ENCODE data around the gene TLX2.

Gene TLX2

GRCh38 chr2:74497777-74498499 is 16.3 kb upstream of the TLX2 start:
- Histone ChIP-seq H3K4me2 (ENCODE audit: low read length) (peak overlapping the region; percentile 7), H3K79me2 (no peaks in the 10 kb centered on the region), H3K36me3 (ENCODE audit: control insufficient read depth, insufficient read depth, low read length) (no peaks in the 10 kb centered on the region), H3K4me1 (peaks cover 10% of the 10 kb centered on the region), H3K27ac (no peak overlapping the region), H3K4me3 (ENCODE audit: low read depth, low read length) (no peak overlapping the region), H2AFZ (no peak overlapping the region), H3K9ac (no peak overlapping the region), H3K9me3 (ENCODE audit: control insufficient read depth, low read length) (no peaks in the 10 kb centered on the region), H3K27me3 (ENCODE audit: control insufficient read depth, insufficient read depth, low read length) (no peaks in the 10 kb centered on the region)
- TF ChIP-seq CTCF (IDR thresholded peaks at IDR 0.05): no peak

GRCh38 chr2:74498500-74499266 is 15.6 kb upstream of the TLX2 start:
- no peak overlapping the region for H3K4me3 ChIP-seq (ENCODE audit: low read depth, low read length)
- no peaks in the 10 kb centered on the region for H3K79me2 ChIP-seq
- H3K36me3 ChIP-seq (ENCODE audit: control insufficient read depth, insufficient read depth, low read length): no peaks in the 10 kb centered on the region
- H3K4me2 ChIP-seq (ENCODE audit: low read length): peak overlapping the region; percentile 36
- H3K27me3 ChIP-seq (ENCODE audit: control insufficient read depth, insufficient read depth, low read length): no peaks in the 10 kb centered on the region
- TF ChIP-seq CTCF (IDR thresholded peaks at IDR 0.05): no peak
- no peak overlapping the region for H3K9ac ChIP-seq
- peaks cover 10% of the 10 kb centered on the region for H3K4me1 ChIP-seq
- no peak overlapping the region for H2AFZ ChIP-seq
- no peak overlapping the region for H3K27ac ChIP-seq
- no peaks in the 10 kb centered on the region for H3K9me3 ChIP-seq (ENCODE audit: control insufficient read depth, low read length)

- Histone ChIP-seq H3K27ac (no peak within 1 kb of the TSS), H3K79me2 (no peaks in the 10 kb centered on the region), H2AFZ (peak within 1 kb of the TSS; percentile 35), H3K27me3 (ENCODE audit: control insufficient read depth, insufficient read depth, low read length) (no peaks in the 10 kb centered on the region), H3K4me1 (peaks cover 10% of the 10 kb centered on the region), H3K4me3 (ENCODE audit: low read depth, low read length) (no peak within 1 kb of the TSS), H3K36me3 (ENCODE audit: control insufficient read depth, insufficient read depth, low read length) (no peaks in the 10 kb centered on the region), H3K4me2 (ENCODE audit: low read length) (peak within 1 kb of the TSS; percentile 36), H3K9ac (no peak within 1 kb of the TSS), H3K9me3 (ENCODE audit: control insufficient read depth, low read length) (no peaks in the 10 kb centered on the region)
- no peak for TF ChIP-seq CTCF (IDR thresholded peaks at IDR 0.05)
Observed at GRCh38 chr2:74499267-74499939, 14.8 kb upstream of the TLX2 start, which contains the start of gene LBX2. Gene LBX2, minus strand, starts transcription at chr2:74499603. Its CDS starts 66 bp downstream, at chr2:74499537.

- H3K79me2 ChIP-seq: no peaks in the 10 kb centered on the region
- H3K36me3 ChIP-seq (ENCODE audit: control insufficient read depth, insufficient read depth, low read length): no peaks in the 10 kb centered on the region
- H3K9me3 ChIP-seq (ENCODE audit: control insufficient read depth, low read length): no peaks in the 10 kb centered on the region
- H3K4me1 ChIP-seq: peaks cover 10% of the 10 kb centered on the region
- H3K27me3 ChIP-seq (ENCODE audit: control insufficient read depth, insufficient read depth, low read length): no peaks in the 10 kb centered on the region
- H3K4me2 ChIP-seq (ENCODE audit: low read length): no peak overlapping the region
- H3K9ac ChIP-seq: no peak overlapping the region
- H3K27ac ChIP-seq: no peak overlapping the region
- TF ChIP-seq CTCF (IDR thresholded peaks at IDR 0.05): no peak
- H2AFZ ChIP-seq: no peak overlapping the region
- no peak overlapping the region for H3K4me3 ChIP-seq (ENCODE audit: low read depth, low read length)
Observed at GRCh38 chr2:74499940-74500577, 14.2 kb upstream of the TLX2 start.

All from parathyroid adenoma (tissue), 2 donors.